ENCODE data around the gene EXOC3L1. TPM values are rescaled to one million over a fixed set of nuclear protein-coding genes. Genes with fewer than 3 reads are reported as not detected.

Gene EXOC3L1
- total and polyA plus RNA-seq, 2 of the 13 experiments (the other 11 are each of a cell fraction or from before 2014, with no cell fraction given) = 0.12 TPM; not detected in 1

DNA sequence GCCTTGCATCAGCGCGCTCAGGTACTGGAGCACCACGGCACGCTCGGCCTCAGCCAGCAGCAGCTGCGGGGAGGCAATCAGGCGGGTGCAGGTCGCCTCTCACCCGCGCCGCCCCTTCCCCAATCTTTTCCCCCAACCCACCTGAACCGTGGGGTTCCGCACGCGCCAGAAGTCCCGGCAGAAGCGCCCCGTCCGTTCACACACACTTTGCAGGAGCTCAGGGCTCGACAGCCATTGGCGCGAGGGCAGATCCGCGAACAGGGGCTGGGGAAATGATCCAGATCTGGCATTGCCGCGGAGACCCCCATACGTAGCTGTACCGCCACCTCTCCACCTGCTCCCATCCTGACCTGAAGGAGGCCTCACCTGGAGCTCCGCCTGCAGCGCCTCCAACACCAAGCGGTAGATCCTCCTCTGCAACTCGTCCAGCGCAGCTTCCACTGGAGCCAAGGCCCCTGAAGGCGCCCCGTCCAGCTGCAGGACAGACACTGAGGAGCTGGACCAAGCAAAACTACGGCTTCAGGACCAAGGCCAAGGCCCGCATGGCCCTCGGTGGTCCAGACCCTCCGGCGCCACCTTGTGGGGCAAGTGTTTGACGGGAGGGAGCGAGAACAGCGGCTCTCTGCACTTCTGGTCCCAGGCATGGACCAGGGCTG lies 4.8 kb downstream of the EXOC3L1 start (continued):
- TF ChIP-seq, protein P1, sequence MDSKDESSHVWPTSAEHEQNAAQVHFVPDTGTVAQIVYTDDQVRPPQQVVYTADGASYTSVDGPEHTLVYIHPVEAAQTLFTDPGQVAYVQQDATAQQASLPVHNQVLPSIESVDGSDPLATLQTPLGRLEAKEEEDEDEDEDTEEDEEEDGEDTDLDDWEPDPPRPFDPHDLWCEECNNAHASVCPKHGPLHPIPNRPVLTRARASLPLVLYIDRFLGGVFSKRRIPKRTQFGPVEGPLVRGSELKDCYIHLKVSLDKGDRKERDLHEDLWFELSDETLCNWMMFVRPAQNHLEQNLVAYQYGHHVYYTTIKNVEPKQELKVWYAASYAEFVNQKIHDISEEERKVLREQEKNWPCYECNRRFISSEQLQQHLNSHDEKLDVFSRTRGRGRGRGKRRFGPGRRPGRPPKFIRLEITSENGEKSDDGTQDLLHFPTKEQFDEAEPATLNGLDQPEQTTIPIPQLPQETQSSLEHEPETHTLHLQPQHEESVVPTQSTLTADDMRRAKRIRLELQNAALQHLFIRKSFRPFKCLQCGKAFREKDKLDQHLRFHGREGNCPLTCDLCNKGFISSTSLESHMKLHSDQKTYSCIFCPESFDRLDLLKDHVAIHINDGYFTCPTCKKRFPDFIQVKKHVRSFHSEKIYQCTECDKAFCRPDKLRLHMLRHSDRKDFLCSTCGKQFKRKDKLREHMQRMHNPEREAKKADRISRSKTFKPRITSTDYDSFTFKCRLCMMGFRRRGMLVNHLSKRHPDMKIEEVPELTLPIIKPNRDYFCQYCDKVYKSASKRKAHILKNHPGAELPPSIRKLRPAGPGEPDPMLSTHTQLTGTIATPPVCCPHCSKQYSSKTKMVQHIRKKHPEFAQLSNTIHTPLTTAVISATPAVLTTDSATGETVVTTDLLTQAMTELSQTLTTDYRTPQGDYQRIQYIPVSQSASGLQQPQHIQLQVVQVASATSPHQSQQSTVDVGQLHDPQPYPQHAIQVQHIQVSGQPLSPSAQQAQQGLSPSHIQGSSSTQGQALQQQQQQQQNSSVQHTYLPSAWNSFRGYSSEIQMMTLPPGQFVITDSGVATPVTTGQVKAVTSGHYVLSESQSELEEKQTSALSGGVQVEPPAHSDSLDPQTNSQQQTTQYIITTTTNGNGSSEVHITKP (CRISPR knock-in tag; IDR thresholded peaks at IDR 0.05; ENCODE audit: low read depth) = peak; percentile 74
- TF ChIP-seq ZNF678 (CRISPR knock-in tag; IDR thresholded peaks at IDR 0.05) = 0 out of 2 replicates have a peak, but pooled peaks have one; percentile 57
- TF ChIP-seq, protein P2, sequence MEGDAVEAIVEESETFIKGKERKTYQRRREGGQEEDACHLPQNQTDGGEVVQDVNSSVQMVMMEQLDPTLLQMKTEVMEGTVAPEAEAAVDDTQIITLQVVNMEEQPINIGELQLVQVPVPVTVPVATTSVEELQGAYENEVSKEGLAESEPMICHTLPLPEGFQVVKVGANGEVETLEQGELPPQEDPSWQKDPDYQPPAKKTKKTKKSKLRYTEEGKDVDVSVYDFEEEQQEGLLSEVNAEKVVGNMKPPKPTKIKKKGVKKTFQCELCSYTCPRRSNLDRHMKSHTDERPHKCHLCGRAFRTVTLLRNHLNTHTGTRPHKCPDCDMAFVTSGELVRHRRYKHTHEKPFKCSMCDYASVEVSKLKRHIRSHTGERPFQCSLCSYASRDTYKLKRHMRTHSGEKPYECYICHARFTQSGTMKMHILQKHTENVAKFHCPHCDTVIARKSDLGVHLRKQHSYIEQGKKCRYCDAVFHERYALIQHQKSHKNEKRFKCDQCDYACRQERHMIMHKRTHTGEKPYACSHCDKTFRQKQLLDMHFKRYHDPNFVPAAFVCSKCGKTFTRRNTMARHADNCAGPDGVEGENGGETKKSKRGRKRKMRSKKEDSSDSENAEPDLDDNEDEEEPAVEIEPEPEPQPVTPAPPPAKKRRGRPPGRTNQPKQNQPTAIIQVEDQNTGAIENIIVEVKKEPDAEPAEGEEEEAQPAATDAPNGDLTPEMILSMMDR (CRISPR knock-in tag; IDR thresholded peaks at IDR 0.05) = peak; percentile 99
- TF ChIP-seq GABPA (IDR thresholded peaks at IDR 0.05; ENCODE audit: low read depth, low read length) = no peak
- TF ChIP-seq GABPA (CRISPR knock-in tag; IDR thresholded peaks at IDR 0.05; ENCODE audit: low read depth) = 0 out of 2 replicates have a peak, but pooled peaks have one; percentile 45
- no peak for TF ChIP-seq NR2F6 (IDR thresholded peaks at IDR 0.05)
- peak; percentile 80 for TF ChIP-seq NR2F6 (CRISPR knock-in tag; IDR thresholded peaks at IDR 0.05)
- TF ChIP-seq, protein P3, sequence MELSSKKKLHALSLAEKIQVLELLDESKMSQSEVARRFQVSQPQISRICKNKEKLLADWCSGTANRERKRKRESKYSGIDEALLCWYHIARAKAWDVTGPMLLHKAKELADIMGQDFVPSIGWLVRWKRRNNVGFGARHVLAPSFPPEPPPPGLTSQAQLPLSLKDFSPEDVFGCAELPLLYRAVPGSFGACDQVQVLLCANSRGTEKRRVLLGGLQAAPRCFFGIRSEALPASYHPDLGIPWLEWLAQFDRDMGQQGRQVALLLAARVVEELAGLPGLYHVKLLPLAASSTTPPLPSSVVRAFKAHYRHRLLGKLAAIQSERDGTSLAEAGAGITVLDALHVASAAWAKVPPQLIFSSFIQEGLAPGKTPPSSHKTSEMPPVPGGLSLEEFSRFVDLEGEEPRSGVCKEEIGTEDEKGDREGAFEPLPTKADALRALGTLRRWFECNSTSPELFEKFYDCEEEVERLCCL (CRISPR knock-in tag; IDR thresholded peaks at IDR 0.05; ENCODE audit: borderline replicate concordance) = peak; percentile 96
- TF ChIP-seq SSRP1 (CRISPR knock-in tag; IDR thresholded peaks at IDR 0.05) = no peak
- peak; percentile 94; the same call in 1 of the 2 replicates for TF ChIP-seq PRMT3 (CRISPR knock-in tag; IDR thresholded peaks at IDR 0.05; ENCODE audit: borderline replicate concordance, low read depth)
- TF ChIP-seq, protein P4, sequence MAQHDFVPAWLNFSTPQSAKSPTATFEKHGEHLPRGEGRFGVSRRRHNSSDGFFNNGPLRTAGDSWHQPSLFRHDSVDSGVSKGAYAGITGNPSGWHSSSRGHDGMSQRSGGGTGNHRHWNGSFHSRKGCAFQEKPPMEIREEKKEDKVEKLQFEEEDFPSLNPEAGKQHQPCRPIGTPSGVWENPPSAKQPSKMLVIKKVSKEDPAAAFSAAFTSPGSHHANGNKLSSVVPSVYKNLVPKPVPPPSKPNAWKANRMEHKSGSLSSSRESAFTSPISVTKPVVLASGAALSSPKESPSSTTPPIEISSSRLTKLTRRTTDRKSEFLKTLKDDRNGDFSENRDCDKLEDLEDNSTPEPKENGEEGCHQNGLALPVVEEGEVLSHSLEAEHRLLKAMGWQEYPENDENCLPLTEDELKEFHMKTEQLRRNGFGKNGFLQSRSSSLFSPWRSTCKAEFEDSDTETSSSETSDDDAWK (CRISPR knock-in tag; IDR thresholded peaks at IDR 0.05) = no peak
- no peak; the same call in 1 of the 2 replicates for TF ChIP-seq MEIS1 (CRISPR knock-in tag; IDR thresholded peaks at IDR 0.05; ENCODE audit: borderline replicate concordance)
- peak; percentile 79; the same call in 1 of the 2 replicates for TF ChIP-seq RXRA (CRISPR knock-in tag; IDR thresholded peaks at IDR 0.05)
- TF ChIP-seq, protein P5, sequence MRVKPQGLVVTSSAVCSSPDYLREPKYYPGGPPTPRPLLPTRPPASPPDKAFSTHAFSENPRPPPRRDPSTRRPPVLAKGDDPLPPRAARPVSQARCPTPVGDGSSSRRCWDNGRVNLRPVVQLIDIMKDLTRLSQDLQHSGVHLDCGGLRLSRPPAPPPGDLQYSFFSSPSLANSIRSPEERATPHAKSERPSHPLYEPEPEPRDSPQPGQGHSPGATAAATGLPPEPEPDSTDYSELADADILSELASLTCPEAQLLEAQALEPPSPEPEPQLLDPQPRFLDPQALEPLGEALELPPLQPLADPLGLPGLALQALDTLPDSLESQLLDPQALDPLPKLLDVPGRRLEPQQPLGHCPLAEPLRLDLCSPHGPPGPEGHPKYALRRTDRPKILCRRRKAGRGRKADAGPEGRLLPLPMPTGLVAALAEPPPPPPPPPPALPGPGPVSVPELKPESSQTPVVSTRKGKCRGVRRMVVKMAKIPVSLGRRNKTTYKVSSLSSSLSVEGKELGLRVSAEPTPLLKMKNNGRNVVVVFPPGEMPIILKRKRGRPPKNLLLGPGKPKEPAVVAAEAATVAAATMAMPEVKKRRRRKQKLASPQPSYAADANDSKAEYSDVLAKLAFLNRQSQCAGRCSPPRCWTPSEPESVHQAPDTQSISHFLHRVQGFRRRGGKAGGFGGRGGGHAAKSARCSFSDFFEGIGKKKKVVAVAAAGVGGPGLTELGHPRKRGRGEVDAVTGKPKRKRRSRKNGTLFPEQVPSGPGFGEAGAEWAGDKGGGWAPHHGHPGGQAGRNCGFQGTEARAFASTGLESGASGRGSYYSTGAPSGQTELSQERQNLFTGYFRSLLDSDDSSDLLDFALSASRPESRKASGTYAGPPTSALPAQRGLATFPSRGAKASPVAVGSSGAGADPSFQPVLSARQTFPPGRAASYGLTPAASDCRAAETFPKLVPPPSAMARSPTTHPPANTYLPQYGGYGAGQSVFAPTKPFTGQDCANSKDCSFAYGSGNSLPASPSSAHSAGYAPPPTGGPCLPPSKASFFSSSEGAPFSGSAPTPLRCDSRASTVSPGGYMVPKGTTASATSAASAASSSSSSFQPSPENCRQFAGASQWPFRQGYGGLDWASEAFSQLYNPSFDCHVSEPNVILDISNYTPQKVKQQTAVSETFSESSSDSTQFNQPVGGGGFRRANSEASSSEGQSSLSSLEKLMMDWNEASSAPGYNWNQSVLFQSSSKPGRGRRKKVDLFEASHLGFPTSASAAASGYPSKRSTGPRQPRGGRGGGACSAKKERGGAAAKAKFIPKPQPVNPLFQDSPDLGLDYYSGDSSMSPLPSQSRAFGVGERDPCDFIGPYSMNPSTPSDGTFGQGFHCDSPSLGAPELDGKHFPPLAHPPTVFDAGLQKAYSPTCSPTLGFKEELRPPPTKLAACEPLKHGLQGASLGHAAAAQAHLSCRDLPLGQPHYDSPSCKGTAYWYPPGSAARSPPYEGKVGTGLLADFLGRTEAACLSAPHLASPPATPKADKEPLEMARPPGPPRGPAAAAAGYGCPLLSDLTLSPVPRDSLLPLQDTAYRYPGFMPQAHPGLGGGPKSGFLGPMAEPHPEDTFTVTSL (CRISPR knock-in tag; IDR thresholded peaks at IDR 0.05; ENCODE audit: borderline replicate concordance) = 0 out of 2 replicates have a peak, but pooled peaks have one; percentile 31
- TF ChIP-seq PAF1 (CRISPR knock-in tag; IDR thresholded peaks at IDR 0.05) = no peak

All from HepG2 (cell line).